Right forelimb (tissue), 1 donor: Measurements from ENCODE around the gene GAB2.
"Not testable (repeated sequence)": the region's sequence is repeated elsewhere in the genome, so short reads cannot be mapped to it uniquely, and the experiment has no call there.

Source experiments
- DNase-seq: peaks from one replicate; pipeline ENCODE4 v3.0.0-alpha.2; 2018

Gene GAB2

DNA sequence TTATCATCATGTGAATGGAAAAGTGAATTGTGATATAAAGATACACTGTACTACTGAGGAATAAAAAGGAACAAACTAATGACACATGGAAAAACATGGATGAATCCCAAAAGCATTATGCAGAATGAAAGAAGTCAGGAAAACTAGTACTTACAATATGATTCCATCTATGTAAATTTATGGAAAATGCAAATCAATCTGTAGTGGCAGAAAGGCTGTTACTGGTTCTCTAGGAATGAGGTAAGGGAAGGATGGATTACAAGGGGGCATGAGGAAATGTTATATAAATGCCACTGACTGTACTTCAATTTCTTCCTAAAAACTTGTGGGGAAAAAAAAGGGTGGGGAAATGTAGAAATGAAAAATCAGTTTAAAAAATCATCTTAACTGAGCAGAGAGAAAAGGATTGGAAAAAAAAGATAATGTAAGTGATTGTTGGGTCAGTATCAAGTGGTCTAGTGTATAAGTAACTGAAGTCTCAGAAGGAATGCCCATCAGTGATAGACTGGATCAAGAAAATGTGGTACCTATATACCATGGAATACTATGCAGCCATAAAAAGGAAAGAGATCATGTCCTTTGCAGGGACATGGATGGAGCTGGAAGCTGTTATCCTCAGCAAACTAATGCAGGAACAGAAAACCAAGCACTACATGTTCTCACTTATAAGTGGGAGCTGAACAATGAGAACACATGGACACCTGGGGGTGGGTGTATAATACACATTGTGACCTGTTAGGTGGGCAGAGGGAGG lies 180.2 kb downstream of the GAB2 start:
- no peak for DNase-seq

DNA sequence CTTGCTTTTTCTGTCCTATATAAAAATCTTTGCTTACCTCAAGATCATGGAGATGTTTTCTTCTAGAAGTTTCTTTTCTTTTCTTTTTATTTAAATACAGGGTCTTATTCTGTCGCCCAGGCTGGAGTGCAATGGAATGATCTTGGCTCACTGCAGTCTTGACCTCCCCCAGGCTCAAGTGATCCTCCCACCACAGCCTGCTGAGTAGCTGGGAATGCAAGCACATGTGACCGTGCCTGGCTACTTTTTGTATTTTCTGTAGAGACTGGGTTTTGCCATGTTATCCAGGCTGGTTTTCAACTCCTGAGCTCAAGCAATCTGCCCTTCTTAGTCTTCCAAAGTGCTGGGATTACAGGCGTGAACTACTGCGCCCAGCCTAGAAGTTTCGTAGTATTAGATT lies 183.6 kb downstream of the GAB2 start:
- DNase-seq, result no peak

DNA sequence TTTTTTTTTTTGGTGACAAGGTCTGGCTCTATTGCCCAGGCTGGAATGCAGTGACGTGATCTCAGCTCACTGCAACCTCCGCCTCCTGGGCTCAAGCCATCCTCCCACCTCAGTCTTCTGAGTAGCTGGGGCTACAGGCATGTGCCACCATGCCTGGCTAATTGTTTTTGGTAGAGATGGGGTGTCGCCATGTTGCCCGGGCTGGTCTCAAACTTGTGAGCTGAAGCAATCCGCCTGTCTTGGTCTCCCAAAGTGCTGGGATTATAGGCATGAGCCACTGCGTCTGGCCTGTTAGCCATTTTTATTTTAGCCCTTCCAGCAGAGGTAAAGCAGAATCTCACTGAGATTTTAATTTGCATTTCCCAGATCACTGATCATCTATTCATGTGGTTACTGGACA lies 184.6 kb downstream of the GAB2 start:
- not testable (repeated sequence) for DNase-seq

DNA sequence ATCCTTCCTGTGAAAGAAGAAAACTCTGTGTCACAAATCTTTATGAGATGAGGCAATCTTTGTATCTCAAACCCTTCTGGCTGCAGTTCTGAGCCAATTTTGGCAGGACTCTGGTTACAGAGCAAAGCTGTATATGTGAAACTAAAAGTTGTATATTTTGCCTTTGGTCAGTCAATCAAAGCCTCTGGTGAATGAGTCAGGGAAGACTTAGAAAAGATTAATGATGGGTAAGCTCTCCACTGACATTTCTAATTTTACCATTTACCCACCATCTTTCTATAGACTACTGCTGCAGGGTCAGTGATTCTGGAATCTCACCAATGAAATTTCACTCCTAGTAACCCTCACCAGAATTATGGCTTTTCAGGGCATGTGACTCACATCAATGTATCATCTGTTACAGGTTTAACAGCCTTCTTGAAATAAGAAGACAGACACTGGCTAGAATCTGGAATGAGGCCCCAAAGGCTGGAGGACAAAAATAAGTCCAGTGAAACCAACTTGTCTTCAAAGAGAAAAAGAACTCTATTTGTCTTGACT lies 185.6 kb downstream of the GAB2 start:
- no peak for DNase-seq

DNA sequence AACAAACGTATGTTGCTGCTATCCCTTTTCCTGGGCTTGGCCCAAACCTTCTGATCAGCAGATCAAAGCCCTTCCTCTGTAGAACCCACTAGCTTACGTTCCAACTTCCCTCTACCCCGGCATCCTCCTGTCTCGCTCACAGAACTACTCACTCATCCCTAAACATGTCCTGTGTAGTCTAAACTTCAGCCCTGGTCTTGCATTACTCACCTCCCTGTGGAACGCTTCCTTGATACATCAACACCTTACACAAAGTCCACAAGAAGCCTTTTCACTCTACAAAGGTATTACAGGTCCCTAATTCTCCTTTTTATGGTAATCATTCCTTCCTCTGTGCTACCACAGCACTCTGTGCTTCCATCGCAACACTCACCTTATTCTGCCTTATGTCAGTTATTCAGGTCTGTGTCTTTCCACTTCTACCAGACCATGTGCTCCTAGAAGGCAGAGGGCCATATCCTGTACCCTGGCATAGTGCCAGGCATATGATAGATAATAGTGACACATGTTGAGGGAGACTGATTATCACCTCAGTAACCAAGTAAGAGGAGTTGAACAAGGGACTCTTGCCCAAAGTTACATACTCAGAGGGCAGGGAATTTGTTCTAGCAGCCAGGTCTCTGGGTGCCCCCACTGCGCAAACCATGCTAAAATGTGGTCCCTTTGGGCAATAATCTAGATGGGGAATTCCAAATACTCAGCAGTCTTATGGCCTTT lies 187.3 kb downstream of the GAB2 start:
- no peak for DNase-seq

DNA sequence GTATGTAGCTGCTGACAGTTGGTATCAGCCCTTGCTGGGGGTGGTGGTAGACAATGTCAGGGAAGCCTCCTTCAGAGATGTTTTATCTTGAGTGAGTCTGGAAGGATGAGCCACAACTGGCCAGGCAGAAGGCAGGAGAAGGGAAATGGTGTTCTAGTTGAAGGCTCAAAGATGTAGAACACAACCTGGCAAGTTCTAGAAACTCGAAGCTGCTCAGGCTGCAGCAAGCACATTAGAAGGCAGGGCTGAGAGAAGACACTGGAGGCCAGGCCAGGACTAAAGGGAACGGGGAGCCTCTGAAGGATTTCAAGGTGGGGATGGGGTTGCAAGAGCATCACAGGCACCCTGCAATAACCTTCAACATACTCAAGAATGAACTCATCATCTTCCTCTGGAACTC lies 188.5 kb downstream of the GAB2 start:
- DNase-seq, result no peak

DNA sequence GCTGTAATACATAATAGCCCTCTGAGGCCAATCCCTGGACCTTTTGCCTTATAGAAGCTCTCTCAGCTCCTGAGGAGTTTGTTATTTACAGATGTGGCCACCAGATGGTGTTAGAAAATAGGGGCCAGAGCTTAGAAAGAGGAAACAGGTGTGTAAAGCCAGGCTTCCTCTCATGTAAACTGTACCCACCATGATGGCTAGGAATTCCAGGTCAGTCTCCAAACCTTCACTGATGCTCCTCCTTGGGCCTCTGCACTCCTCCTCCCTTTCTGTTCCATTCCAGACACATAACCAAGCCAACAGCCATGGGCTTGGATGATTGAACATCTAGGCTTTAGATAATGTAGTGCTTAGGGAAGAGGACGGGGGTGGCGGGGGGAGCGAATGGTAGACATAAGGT lies 189.2 kb downstream of the GAB2 start:
- DNase-seq, result peak; percentile 48

DNA sequence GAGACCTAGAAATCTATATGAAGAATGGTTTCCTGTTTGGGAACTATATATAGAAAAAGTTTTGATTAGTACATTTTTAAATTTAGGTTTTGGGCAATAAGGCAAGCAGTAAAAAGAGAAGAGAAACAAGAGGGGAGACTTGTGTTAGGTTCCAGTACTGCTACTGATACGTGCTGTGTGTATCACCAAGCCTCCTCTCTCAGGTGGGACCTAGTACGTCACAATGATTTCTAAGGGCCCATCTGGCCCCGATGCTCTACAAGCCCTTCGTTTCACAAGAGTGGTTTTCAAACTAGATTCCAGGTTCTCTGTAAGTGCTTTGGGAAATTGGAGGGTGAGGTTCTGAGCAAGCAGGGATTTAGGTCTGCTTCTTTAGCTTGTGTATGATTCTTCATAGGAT lies 189.7 kb downstream of the GAB2 start:
- DNase-seq, result no peak

DNA sequence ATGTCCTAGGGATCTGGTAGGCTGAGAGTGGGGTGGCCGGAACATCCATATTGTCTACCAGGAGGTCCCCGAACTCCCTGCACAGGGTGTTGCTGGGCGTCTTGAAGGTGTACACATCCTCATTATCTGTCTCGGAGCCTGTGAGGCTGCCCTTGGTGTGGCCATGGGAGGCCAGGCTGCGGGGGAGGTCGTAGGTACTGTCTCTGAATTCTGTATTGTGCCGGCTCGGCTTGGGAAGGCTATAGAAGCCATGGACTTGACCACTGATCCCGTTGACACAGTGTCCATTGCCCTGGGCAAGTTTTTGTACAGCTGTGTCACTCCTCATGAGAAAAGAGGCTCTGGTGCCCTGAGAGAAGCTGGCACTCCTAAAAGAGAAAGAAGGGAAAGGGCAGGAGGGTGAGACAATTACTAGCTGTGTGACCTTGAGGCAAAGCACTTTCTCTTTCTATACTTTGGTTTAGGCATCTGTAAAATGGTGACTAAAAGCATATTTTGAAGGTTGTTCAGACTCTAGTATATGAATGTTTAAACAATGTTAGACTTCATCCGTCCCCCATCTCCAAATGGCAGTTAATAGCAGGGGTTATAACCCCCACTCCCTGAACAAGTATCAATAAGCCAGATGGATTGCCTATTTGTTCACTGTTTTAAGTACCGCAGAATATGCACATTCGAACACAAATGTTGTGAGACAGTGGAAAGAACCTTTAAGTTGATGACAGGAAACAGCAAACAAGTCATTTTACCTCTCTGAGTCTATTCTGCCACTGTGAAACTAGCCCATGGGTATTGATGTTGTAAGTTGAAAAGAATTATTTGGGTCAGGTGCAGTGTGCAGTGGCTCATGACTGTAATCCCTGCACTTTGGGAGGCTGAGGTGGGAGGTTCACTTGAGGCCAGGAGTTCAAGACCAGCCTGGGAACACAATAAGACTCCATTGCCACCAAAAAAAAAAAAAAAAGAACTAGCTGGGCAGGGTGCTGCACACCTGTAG lies 190.6 kb downstream of the GAB2 start:
- no peak for DNase-seq

DNA sequence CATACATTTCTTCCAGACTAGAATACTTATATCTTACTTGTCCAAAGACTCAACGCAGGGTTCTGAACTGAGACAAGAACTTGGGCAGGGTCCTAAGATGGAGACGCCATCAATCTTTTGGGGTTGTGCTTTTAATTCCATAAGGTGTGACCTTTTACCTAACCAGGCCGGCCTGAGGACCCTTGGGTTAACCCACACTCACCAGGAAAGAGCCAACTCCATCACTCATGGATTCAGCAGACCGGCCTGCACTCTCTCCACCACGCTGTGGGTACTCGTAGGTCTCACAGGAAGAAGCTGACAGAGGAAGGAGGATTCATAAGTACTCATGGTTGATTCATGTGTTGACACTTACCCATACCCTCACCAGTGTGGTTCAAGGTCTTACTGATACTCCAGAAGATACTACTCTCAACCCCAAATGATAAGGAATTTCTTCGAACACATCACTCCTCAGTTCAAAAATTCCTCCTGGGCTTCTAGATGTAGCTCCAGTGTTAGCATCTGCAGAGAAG lies 192.7 kb downstream of the GAB2 start:
- no peak for DNase-seq

DNA sequence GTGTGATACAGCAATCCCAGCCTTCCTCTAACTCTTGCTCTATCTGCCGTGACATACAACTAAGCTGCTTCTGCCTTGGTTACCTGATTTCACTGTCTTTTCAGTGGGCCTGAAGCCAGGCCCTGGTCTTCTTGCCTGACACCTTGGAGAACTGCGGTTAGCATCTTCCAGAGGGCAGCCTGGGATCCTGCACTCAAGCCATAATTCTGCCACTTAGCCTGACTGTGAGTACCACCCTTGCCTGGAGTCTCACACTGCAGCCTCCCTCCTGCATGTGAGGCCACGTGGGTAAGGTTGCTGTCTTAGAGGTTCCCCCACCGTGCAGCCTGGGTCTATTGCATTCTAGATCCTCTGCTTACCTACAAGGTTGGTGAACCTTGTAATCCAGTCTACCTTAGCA lies 193.1 kb downstream of the GAB2 start:
- no peak for DNase-seq

DNA sequence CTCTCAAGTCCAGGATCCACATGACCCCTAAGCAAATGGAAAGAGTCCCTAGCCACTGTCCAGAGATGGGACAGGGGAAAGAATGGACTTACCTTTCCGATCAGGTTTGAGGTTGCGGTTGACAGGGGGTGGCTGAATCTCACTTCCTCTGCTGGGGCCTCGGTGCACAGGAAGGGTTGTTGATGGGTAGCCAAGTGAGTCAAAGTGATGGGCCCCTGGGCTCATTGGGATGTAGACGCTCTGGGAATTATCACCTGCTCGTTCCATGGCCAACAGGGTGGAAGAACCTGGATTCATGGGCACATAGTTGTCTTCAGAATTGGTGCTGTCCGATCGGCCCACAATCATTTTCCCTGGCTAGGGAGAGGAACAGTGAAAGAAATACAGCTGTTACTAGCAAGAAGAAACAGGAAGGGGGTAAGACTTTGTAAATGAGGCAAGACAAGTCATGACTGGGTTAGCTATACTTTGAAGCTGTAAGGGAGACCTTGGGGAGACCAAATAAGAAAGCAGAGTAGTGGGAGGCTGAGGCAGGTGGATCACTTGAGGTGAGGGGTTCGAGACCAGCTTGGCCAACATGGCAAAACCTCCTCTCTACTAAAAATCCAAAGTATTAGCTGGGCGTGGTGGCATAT lies 194.2 kb downstream of the GAB2 start:
- no peak for DNase-seq

DNA sequence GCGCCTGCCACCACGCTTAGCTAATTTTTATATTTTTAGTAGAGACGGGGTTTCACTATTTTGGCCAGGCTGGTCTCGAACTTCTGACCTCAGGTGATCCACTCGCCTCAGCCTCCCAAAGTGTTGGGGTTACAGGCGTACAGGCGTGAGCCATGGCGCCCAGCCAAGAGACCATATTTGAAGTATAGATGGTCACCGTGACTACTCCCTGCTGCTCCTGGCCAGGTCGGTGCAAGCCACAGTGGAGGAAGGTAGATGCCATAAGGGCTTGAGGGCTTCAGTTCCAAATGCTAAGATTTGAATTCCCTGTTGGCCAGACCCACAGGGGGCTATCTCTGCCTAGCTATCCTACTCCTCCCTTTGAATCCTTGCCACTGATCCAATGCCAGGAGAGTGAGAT lies 194.9 kb downstream of the GAB2 start:
- DNase-seq, result not testable (repeated sequence)

DNA sequence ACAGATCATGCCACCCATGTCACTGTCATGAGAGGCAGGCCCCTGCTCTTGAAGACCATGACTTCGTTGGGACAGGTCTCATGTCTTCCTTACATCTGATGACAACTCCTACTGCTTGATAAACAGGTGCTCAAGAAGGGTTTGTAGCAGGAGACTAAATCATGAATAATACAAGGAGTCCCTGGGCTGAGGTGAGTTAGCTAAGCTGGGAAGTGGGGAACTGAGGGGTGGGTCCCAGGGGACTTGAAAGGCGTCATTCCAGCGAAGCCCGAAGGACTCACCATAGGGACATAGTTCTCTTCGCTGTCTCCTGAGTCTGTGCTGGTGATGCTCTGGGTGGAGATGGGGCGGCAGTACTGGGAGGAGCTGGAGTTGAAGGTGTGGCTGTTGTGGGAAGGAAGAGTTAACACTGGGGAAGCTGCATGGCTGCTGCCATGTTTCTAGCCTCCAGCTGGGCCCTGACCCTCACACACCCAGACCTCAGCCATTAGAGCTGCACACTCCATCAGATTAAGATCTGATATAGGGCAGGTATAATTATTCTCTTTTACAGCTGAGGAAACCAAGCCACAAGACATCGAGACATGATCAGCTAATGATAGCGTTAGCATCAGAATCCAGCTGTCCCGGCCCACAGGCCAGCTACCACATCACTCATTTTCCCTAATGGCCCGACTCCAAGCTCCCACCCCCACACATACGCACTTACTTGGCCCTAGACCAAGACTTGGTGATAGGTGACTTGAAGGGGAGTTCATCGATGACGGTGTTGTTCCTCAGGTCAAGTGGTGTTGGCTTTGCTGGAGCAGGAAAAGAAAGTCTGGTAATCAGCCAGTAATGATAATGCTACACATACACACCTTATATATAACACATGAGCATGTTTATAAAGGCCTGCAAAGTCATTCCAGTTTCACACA lies 196.0 kb downstream of the GAB2 start:
- peak; percentile 35 for DNase-seq

DNA sequence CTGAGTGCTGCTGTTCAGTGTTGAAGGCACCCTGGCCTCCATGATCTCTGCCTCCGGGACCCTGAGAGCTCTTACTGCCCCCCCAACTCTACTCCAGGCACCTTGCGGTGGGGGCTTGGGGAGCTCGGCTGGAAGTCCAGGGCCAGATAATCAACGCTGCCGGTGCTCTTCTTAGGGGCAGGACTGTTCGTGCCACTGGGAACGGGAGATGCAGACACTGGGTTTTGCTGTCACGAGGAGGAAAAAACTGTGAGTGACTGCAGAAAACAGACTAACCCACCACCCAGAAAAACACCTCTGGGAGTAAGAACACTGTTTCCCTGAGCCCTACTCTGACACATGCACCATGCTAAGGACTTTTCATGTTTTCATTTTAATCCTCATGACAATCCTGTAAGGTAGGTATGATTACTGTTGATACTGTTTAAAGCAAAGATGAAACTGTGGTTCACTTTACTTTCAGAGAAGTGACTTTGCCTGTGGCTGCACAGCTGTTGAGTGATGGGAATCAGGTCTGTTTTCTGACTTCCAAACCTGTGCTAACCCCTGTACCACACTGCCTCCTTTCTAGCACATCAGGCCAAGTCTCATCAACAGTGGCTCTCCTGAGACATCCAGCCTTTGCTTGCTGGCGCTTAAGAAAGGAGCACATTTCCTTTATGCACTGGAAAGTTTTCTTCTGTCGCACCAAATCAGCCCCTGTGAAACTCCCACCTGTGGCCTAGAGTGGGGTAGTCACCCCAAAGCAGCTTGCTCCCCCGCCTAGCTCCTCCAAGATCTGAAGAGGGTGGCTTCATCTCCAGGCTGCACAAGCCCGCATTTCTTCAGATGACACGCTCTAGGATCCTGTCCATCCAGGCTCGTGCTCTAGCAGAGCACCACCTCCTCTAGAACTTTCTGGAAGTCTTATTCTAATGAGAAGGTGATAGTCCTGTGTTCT lies 197.1 kb downstream of the GAB2 start:
- peak; percentile 37 for DNase-seq

DNA sequence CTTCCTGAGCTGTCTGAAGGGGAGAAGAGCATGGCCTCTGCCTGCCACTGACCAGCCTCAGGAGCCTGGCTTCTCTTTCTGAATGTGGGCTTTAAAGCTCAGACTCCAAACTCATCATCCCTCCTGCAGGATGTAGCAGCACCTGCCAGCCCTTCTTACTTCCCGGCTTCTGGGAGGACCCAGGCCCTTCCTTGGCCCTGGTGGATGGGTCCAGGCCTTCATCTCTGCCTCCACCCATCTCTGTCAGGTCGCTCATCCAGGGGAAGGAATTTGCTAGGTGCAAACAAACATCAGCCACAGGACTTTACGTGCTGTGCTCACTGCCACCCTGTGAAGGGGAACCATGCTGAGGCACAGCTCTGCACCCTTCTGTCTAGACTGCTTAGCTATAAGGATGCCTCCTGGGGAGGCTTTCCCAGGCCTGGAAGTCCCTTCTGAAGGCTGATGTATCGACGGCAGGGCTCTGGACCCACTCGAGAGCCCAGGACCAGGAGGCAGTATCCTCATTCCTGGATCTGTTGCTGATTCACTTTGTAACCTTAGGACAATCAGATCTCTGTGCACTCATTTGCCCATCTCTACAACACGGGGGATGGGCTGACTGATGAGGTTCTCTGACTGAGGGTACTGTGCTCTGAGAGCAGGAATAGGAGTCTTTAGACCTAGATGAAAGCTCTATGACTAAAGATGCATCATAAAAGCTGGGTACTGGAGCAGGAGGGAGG lies 198.0 kb downstream of the GAB2 start:
- no peak for DNase-seq

DNA sequence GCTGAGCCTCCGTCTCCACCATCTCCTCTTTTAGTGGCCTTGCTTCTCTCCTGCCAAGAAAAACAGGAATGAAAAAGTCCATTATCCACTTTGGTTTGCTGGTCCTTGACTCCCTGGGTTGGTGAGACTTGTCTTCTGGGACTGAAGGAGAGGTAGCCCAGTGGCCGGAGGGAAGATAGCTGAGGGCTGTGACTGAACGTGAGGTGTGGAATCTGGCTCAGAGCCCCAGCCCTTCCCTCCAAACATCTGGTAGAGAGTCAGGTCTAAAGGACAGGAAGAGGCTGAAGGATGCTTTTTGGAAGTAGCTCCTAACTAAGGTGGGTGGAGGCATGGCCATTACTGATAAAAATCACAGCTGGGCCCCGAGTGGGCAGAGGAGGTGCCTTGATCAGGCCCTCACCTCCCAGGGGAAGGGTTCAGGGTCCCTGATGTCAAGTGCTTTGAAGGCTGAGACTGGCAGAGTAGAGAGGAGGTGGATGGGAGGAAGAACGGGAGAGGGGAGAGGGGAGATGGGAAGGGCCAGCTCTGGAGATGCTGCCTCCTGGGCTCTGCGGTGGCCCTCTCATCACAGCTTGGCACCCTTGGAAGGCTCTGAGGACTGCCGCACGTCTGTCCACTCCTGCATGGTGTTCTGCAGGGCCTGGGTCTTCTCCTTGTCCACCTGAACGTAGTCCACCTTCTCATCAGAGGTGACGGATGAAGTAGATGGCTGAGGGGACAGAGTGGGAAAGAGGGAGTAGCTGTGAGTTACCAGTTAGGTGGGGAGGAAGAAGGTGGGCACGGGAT lies 198.7 kb downstream of the GAB2 start:
- peak; percentile 32 for DNase-seq
